ENCODE results near the gene SMARCD1. TPM values are rescaled to one million over a fixed set of nuclear protein-coding genes. Genes with fewer than 3 reads are reported as not detected.

Gene SMARCD1
- total and polyA plus RNA-seq, 9 of the 15 experiments (the other 6 are each of a cell fraction or from before 2014, with no cell fraction given), result 0.86 to 91.7 (median 48.0) TPM

GRCh38 chr12:50041962-50042361 is 43.2 kb upstream of the SMARCD1 start (continued):
- TF ChIP-seq MGA (IDR thresholded peaks at IDR 0.05) (no peak), ZNF217 (CRISPR knock-in tag; IDR thresholded peaks at IDR 0.05) (no peak), ZBTB7A (IDR thresholded peaks at IDR 0.05; ENCODE audit: borderline replicate concordance, control insufficient read depth, low read depth, low read length) (no peak), FOXA3 (CRISPR knock-in tag; conservative IDR thresholded peaks at IDR 0.05 in 1 of 2, IDR thresholded peaks at IDR 0.05 in 1 of 2) (peak in 1 of 2 experiments; percentile 75; a peak in 2 of 4 replicates), ZNF23 (CRISPR knock-in tag; IDR thresholded peaks at IDR 0.05) (no peak), TFAP4 (CRISPR knock-in tag; IDR thresholded peaks at IDR 0.05; ENCODE audit: borderline replicate concordance) (no peak), SAFB (IDR thresholded peaks at IDR 0.05; ENCODE audit: borderline replicate concordance, low read depth, low read length) (no peak), ZNF507 (tag; conservative IDR thresholded peaks at IDR 0.05) (no peak), MAFF (IDR thresholded peaks at IDR 0.05; ENCODE audit: low read length) (no peak), ZBTB17 (CRISPR knock-in tag; IDR thresholded peaks at IDR 0.05) (no peak), PHF20 (IDR thresholded peaks at IDR 0.05; ENCODE audit: partially characterized antibody) (no peak), BACH1 (tag; IDR thresholded peaks at IDR 0.05) (no peak), USF2 (CRISPR knock-in tag; IDR thresholded peaks at IDR 0.05) (no peak)
- TF ChIP-seq, protein P1, sequence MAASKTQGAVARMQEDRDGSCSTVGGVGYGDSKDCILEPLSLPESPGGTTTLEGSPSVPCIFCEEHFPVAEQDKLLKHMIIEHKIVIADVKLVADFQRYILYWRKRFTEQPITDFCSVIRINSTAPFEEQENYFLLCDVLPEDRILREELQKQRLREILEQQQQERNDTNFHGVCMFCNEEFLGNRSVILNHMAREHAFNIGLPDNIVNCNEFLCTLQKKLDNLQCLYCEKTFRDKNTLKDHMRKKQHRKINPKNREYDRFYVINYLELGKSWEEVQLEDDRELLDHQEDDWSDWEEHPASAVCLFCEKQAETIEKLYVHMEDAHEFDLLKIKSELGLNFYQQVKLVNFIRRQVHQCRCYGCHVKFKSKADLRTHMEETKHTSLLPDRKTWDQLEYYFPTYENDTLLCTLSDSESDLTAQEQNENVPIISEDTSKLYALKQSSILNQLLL (CRISPR knock-in tag; IDR thresholded peaks at IDR 0.05; ENCODE audit: borderline replicate concordance), result no peak

Measured in K562 (cell line).